HG03565 (cell line): ENCODE results near the gene ARFGEF3.

Experiments
- ATAC-seq: cut with Tn5 transposase; IDR thresholded peaks from one replicate; pipeline ENCODE4 v1.9.1; 2021; ENCODE audit warnings: mild to moderate bottlenecking, moderate library complexity; ENCODE audit not compliant: unreplicated experiment

Gene ARFGEF3

DNA sequence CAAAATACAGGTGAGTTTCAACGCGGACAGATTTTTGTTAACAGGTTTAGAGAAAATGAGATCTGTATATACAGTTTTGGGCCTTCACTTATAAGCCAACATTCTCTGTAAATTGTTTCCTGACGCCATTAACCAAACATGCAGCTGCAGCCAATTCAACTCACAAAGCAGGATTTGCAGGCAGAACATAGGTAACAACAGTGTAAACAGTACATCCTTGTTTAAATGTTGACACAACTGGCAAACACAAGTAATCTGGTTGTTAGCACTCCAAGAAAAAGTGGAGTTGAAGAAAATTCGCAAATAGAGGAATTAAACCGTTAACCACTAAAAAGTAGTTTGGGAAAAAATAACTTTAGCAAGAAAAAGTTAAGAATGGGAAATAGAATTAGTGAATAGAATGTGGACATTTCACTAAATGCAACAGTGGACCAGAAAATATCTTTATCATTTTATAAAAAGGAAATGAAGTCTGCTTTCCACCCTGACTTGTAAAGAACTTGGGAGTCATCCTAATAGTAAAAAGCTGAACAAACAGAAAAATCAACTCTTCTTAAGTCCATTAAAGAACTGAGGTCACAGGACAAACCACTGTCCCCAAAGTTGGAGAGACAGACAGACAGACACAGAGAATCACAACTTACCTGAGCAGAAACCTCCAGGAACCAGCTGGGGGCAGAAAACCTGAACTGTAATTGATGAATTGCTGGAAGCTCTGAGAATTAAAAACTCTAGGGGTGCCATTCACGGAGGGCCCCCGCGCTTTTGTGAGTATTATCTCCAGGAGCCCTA, 226.0 kb downstream of the ARFGEF3 start:
- no peak for ATAC-seq

DNA sequence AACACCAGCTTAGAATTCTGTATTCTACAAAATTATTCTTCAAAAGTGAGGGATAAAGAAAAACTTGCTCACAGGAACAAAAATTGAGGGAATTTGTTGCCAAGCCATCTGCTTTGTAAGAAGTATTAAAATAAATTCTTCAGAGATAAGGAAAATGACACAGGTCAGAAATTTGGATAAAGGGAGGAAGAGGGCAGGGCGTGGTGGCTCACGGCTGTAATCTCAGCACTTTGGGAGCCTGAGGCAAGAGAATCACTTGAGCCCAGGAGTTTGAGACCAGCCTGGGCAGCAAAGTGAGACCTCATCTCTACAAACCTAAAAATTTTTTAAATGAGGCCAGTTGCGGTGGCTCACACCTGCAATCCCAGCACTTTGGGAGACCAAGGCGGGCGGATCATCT, 227.8 kb downstream of the ARFGEF3 start:
- no peak for ATAC-seq
